ENCODE data around the gene STEAP1.
"Not testable (repeated sequence)": the region's sequence is repeated elsewhere in the genome, so short reads cannot be mapped to it uniquely, and the experiment has no call there.

- TF ChIP-seq EP300 (IDR thresholded peaks at IDR 0.05; ENCODE audit: low read depth); POLR2A (IDR thresholded peaks at IDR 0.05); POLR2AphosphoS5 (IDR thresholded peaks at IDR 0.05); CTCF (IDR thresholded peaks at IDR 0.05): not testable (repeated sequence)
Observed at GRCh38 chr7:90131746-90132145, 22.5 kb upstream of the STEAP1 start.
